ENCODE measurements around the gene SCAF8.

The SCAF8 gene, protein sequence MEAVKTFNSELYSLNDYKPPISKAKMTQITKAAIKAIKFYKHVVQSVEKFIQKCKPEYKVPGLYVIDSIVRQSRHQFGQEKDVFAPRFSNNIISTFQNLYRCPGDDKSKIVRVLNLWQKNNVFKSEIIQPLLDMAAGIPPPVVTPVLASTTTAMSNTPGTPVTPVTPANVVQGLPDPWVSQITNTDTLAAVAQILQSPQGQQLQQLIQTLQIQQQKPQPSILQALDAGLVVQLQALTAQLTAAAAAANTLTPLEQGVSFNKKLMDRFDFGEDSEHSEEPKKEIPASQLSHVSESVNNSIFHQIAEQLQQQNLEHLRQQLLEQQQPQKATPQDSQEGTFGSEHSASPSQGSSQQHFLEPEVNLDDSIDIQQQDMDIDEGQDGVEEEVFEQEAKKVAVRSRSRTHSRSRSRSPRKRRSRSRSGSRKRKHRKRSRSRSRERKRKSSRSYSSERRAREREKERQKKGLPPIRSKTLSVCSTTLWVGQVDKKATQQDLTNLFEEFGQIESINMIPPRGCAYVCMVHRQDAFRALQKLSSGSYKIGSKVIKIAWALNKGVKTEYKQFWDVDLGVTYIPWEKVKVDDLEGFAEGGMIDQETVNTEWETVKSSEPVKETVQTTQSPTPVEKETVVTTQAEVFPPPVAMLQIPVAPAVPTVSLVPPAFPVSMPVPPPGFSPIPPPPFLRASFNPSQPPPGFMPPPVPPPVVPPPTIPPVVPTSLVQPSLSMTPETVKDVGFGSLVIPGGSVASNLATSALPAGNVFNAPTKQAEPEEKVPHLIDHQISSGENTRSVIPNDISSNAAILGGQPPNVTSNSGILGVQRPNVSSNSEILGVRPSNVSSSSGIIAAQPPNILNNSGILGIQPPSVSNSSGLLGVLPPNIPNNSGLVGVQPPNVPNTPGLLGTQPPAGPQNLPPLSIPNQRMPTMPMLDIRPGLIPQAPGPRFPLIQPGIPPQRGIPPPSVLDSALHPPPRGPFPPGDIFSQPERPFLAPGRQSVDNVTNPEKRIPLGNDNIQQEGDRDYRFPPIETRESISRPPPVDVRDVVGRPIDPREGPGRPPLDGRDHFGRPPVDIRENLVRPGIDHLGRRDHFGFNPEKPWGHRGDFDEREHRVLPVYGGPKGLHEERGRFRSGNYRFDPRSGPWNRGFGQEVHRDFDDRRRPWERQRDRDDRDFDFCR (N-terminal part only)

DNA sequence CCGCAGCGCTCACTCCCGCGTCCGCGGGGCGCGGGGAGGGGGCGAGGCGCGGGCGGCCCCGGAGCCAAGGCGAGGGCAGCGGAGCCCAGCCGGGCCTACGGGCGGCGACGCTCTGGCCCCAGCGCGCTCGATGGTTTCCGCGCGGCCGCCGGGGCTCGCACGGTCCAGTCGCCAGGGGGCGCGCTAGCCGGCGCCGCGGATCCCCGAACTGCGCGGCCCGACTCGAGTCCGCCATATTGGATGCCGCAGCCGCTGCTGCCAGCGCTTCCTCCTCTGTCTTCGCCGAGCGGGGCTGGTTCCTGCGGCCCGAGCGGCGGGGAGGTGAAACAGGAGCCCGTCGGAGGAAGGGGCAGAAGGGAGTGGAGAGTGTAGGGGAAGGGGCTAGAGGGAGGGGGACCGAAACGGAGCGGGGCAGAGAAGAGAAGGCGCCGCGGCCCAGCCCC, at the start of gene SCAF8:
Gene SCAF8, plus strand, starts transcription at position 234 of the 443 bp plus-strand sequence. CDS start 485 bp downstream, outside the sequence.
- Histone ChIP-seq H3K4me1 (ENCODE audit: control insufficient read depth in 1 of 2, insufficient read depth in 2 of 2, low read length in 2 of 2) (peaks cover 4 to 42% of the 10 kb centered on the region in 2 donors), H3K4me3 (ENCODE audit: low read depth in 1 of 2, low read length in 2 of 2) (peak within 1 kb of the TSS; percentile 86 to 88), H3K27ac (ENCODE audit: low read length) (peak within 1 kb of the TSS; percentile 81), H3K27me3 (ENCODE audit: low read depth, low read length) (no peaks in the 10 kb centered on the region), H3K36me3 (ENCODE audit: control insufficient read depth in 1 of 2, insufficient read depth in 2 of 2, low read length in 2 of 2) (peaks cover 0 to 10% of the 10 kb centered on the region in 2 donors), H3K9me3 (ENCODE audit: control insufficient read depth in 1 of 2, low read length in 2 of 2) (no peaks in the 10 kb centered on the region)

- Histone ChIP-seq H3K9me3 (ENCODE audit: control insufficient read depth in 1 of 2, low read length in 2 of 2) (no peaks in the 10 kb centered on the region), H3K36me3 (ENCODE audit: control insufficient read depth in 1 of 2, insufficient read depth in 2 of 2, low read length in 2 of 2) (no peaks in the 10 kb centered on the region), H3K4me3 (ENCODE audit: low read depth in 1 of 2, low read length in 2 of 2) (no peak overlapping the region), H3K27me3 (ENCODE audit: low read depth, low read length) (no peaks in the 10 kb centered on the region), H3K4me1 (ENCODE audit: control insufficient read depth in 1 of 2, insufficient read depth in 2 of 2, low read length in 2 of 2) (no peaks in the 10 kb centered on the region), H3K27ac (ENCODE audit: low read length) (no peak overlapping the region)
These were observed 49.3 kb upstream of the SCAF8 start for GRCh38 chr6:154683756-154684523.

DNA sequence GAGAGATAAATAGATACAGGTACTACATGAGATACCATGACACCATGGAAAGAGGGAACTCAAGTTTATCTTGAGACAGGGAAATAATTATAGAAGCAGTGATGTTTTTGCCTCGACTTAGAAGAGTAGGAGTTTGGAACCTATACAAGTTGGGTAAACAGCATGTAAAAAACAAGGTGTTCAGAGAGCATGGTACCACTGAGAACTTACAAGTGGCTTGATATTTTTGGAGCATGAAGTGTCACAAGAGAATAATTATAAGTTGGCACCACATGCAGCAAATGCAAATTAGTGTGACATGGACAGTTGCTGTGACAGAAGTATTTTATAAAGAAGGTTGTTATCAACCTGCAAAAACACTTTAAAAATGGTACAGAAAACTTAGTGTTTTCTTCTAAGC, 47.1 kb upstream of the SCAF8 start:
- Histone ChIP-seq H3K27ac (ENCODE audit: low read length) (no peak overlapping the region), H3K27me3 (ENCODE audit: low read depth, low read length) (no peaks in the 10 kb centered on the region), H3K4me1 (ENCODE audit: control insufficient read depth in 1 of 2, insufficient read depth in 2 of 2, low read length in 2 of 2) (peaks cover 0 to 4% of the 10 kb centered on the region in 2 donors), H3K36me3 (ENCODE audit: control insufficient read depth in 1 of 2, insufficient read depth in 2 of 2, low read length in 2 of 2) (no peaks in the 10 kb centered on the region), H3K4me3 (ENCODE audit: low read depth in 1 of 2, low read length in 2 of 2) (no peak overlapping the region), H3K9me3 (ENCODE audit: control insufficient read depth in 1 of 2, low read length in 2 of 2) (no peaks in the 10 kb centered on the region)

GRCh38 chr6:154689493-154690255, 43.5 kb upstream of the SCAF8 start:
- Histone ChIP-seq H3K36me3 (ENCODE audit: control insufficient read depth in 1 of 2, insufficient read depth in 2 of 2, low read length in 2 of 2) (no peaks in the 10 kb centered on the region), H3K4me3 (ENCODE audit: low read depth in 1 of 2, low read length in 2 of 2) (no peak overlapping the region), H3K27ac (ENCODE audit: low read length) (no peak overlapping the region), H3K9me3 (ENCODE audit: control insufficient read depth in 1 of 2, low read length in 2 of 2) (no peaks in the 10 kb centered on the region), H3K4me1 (ENCODE audit: control insufficient read depth in 1 of 2, insufficient read depth in 2 of 2, low read length in 2 of 2) (peaks cover 0 to 4% of the 10 kb centered on the region in 2 donors), H3K27me3 (ENCODE audit: low read depth, low read length) (no peaks in the 10 kb centered on the region)

GRCh38 chr6:154690857-154691256, 42.4 kb upstream of the SCAF8 start:
- Histone ChIP-seq H3K27me3 (ENCODE audit: low read depth, low read length) (no peaks in the 10 kb centered on the region), H3K27ac (ENCODE audit: low read length) (no peak overlapping the region), H3K4me1 (ENCODE audit: control insufficient read depth in 1 of 2, insufficient read depth in 2 of 2, low read length in 2 of 2) (peaks cover 0 to 4% of the 10 kb centered on the region in 2 donors), H3K9me3 (ENCODE audit: control insufficient read depth in 1 of 2, low read length in 2 of 2) (no peaks in the 10 kb centered on the region), H3K4me3 (ENCODE audit: low read depth in 1 of 2, low read length in 2 of 2) (no peak overlapping the region), H3K36me3 (ENCODE audit: control insufficient read depth in 1 of 2, insufficient read depth in 2 of 2, low read length in 2 of 2) (no peaks in the 10 kb centered on the region)

- H3K9me3 ChIP-seq (ENCODE audit: control insufficient read depth in 1 of 2, low read length in 2 of 2), result no peaks in the 10 kb centered on the region
- no peaks in the 10 kb centered on the region for H3K4me1 ChIP-seq (ENCODE audit: control insufficient read depth in 1 of 2, insufficient read depth in 2 of 2, low read length in 2 of 2)
- no peak overlapping the region for H3K27ac ChIP-seq (ENCODE audit: low read length)
- no peaks in the 10 kb centered on the region for H3K27me3 ChIP-seq (ENCODE audit: low read depth, low read length)
- H3K4me3 ChIP-seq (ENCODE audit: low read depth in 1 of 2, low read length in 2 of 2), result no peak overlapping the region
- no peaks in the 10 kb centered on the region for H3K36me3 ChIP-seq (ENCODE audit: control insufficient read depth in 1 of 2, insufficient read depth in 2 of 2, low read length in 2 of 2)
These were observed 36.6 kb upstream of the SCAF8 start for GRCh38 chr6:154696661-154697060.

- no peaks in the 10 kb centered on the region for H3K27me3 ChIP-seq (ENCODE audit: low read depth, low read length)
- no peaks in the 10 kb centered on the region for H3K4me1 ChIP-seq (ENCODE audit: control insufficient read depth in 1 of 2, insufficient read depth in 2 of 2, low read length in 2 of 2)
- H3K9me3 ChIP-seq (ENCODE audit: control insufficient read depth in 1 of 2, low read length in 2 of 2), result no peaks in the 10 kb centered on the region
- no peak overlapping the region for H3K4me3 ChIP-seq (ENCODE audit: low read depth in 1 of 2, low read length in 2 of 2)
- H3K36me3 ChIP-seq (ENCODE audit: control insufficient read depth in 1 of 2, insufficient read depth in 2 of 2, low read length in 2 of 2), result no peaks in the 10 kb centered on the region
- no peak overlapping the region for H3K27ac ChIP-seq (ENCODE audit: low read length)
These were observed 30.1 kb upstream of the SCAF8 start for GRCh38 chr6:154703124-154703523.

DNA sequence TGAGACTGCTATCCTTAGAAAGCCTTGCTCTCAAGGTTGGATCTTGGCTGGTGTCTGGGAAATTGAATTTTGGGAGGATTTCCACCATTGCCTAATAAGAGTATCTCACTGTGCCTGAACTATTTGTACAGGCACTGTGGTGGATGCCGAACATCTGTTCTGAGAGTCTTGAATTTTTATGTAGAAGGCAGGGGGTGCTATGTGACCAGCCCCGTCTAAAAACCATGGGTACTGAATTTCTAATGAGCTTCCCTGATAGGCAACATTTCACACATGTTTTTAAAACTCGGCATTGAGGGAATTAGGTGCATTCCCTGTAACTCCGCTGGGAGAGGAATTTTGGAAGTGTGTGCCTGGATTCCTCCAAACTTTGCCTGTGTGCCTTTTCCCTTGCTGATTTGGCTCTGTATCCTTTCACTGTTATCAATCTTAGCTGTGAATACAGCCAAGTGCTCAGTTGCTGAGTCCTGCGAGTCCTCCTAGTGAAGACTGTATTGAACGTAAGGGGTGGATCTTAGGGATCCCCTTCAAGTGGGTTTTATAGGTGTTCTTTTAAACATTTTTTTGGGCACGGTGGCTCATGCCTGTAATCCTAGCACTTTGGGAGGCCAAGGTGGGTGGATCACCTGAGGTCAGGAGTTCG, 27.6 kb upstream of the SCAF8 start:
- H3K27ac ChIP-seq (ENCODE audit: low read length), result no peak overlapping the region
- H3K9me3 ChIP-seq (ENCODE audit: control insufficient read depth in 1 of 2, low read length in 2 of 2), result no peaks in the 10 kb centered on the region
- H3K27me3 ChIP-seq (ENCODE audit: low read depth, low read length), result no peaks in the 10 kb centered on the region
- no peak overlapping the region for H3K4me3 ChIP-seq (ENCODE audit: low read depth in 1 of 2, low read length in 2 of 2)
- H3K4me1 ChIP-seq (ENCODE audit: control insufficient read depth in 1 of 2, insufficient read depth in 2 of 2, low read length in 2 of 2), result no peaks in the 10 kb centered on the region
- no peaks in the 10 kb centered on the region for H3K36me3 ChIP-seq (ENCODE audit: control insufficient read depth in 1 of 2, insufficient read depth in 2 of 2, low read length in 2 of 2)

- no peak overlapping the region for H3K4me3 ChIP-seq (ENCODE audit: low read depth in 1 of 2, low read length in 2 of 2)
- H3K9me3 ChIP-seq (ENCODE audit: control insufficient read depth in 1 of 2, low read length in 2 of 2), result no peaks in the 10 kb centered on the region
- H3K27me3 ChIP-seq (ENCODE audit: low read depth, low read length), result no peaks in the 10 kb centered on the region
- H3K36me3 ChIP-seq (ENCODE audit: control insufficient read depth in 1 of 2, insufficient read depth in 2 of 2, low read length in 2 of 2), result no peaks in the 10 kb centered on the region
- no peaks in the 10 kb centered on the region for H3K4me1 ChIP-seq (ENCODE audit: control insufficient read depth in 1 of 2, insufficient read depth in 2 of 2, low read length in 2 of 2)
- H3K27ac ChIP-seq (ENCODE audit: low read length), result no peak overlapping the region
These were observed 26.8 kb upstream of the SCAF8 start for GRCh38 chr6:154706389-154706788.

- no peaks in the 10 kb centered on the region for H3K9me3 ChIP-seq (ENCODE audit: control insufficient read depth in 1 of 2, low read length in 2 of 2)
- no peaks in the 10 kb centered on the region for H3K27me3 ChIP-seq (ENCODE audit: low read depth, low read length)
- H3K36me3 ChIP-seq (ENCODE audit: control insufficient read depth in 1 of 2, insufficient read depth in 2 of 2, low read length in 2 of 2), result no peaks in the 10 kb centered on the region
- H3K27ac ChIP-seq (ENCODE audit: low read length), result no peak overlapping the region
- no peaks in the 10 kb centered on the region for H3K4me1 ChIP-seq (ENCODE audit: control insufficient read depth in 1 of 2, insufficient read depth in 2 of 2, low read length in 2 of 2)
- H3K4me3 ChIP-seq (ENCODE audit: low read depth in 1 of 2, low read length in 2 of 2), result no peak overlapping the region
These were observed 23.6 kb upstream of the SCAF8 start for GRCh38 chr6:154709621-154710020.
